Endometrial microvascular endothelial cells (primary cell): ENCODE results near the gene PLXNA1. TPM values are rescaled to one million over a fixed set of nuclear protein-coding genes. Genes with fewer than 3 reads are reported as not detected.

Source experiments
- in situ Hi-C: cut with HindIII; loops from 2 replicates; pipeline ENCODE4 v1.10.0; 2017; ENCODE audit warnings: low sequenced_read_pairs, low pct_unique_long_range_greater_than_20kb; ENCODE audit errors: inconsistent ontology term
- total RNA-seq: library from RNA; depleted of rRNA; stranded (reverse); fragments of >200 nt; gene quantifications from one replicate; pipeline ENCODE4 v1.2.3, GENCODE V29; 2015; ENCODE audit errors: inconsistent ontology term

PLXNA1 gene
- total RNA-seq, 1 donor from 2014 or later: 25.8 TPM

GRCh38 chr3:126951561-126951960, 31.4 kb upstream of the PLXNA1 start:
- in situ Hi-C loops: no loop called here

- in situ Hi-C loops: no loop called here
Measured at GRCh38 chr3:126952261-126952982, 30.5 kb upstream of the PLXNA1 start.

- in situ Hi-C loops: no loop called here
Measured at GRCh38 chr3:126952983-126953660, 29.8 kb upstream of the PLXNA1 start.

DNA sequence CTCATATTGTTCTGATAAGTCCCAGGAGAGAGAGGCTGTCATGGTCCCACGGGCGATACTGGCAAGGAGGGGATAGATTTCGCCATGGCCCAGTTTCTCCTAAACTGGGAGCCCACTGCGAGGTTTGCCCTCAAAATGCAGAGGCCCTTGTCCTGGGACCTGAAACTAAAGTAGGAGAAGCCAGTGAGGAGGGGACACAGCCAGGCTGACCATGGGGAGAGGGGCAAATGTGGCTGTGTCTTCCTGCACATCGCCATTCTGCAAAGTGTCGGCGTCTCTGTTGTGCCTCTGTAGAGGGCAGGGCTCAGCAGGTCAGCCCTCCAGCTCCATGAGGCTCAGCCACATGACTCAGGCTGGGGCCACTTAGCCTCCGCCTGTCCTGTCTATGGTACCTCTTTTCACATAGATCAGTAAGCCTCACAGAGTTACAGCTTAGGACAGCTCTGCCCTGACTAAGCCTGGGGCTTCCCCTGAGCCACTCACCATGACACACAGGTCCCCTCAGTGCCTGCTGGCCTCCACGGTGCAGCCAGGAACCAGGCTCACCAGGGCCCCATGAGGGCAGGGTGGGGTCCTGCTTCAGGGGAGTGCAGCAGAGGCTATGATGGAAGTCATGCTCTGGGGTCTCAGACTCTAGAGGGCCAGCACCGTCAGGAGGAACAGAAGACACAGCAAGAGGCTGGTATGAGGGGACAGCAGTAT, 28.6 kb upstream of the PLXNA1 start:
- in situ Hi-C loops: no loop called here

DNA sequence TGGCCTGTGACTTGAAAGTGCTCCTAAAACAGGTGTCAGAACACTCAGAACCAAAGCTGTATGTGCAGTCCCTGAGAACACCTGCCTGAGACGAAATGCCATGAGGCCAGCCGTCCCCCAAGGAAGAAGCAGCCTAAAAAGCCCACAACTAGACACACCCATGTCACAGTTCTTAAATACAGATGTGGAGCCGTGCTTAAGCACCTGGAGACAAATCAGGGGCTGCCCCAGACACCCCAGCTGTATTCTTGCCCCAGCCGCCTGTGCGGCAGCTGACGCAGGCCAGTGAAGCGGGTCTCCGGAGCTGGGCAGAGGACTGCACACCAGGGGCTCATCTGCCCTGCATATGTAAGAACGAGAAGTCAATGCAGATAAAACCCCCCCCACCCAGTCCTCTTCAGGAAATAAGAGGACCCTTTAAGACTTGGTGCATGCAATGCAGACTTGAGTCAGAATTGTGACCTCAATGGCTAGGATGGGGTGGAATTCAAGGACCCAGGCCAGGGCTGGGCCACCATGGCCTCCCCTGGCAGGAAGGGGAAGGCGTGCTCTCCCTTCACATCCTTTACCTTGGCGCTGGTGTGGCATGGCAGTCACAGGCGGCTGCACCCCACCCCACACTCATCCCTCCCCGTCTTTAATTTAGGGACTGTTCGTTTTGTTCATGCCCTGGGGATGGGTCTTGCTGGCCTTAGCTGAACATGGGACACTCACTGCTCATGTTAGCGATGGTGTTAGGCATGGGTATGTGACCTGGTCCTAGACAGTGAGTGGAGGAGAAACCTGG, 27.7 kb upstream of the PLXNA1 start:
- in situ Hi-C loops: no loop called here

DNA sequence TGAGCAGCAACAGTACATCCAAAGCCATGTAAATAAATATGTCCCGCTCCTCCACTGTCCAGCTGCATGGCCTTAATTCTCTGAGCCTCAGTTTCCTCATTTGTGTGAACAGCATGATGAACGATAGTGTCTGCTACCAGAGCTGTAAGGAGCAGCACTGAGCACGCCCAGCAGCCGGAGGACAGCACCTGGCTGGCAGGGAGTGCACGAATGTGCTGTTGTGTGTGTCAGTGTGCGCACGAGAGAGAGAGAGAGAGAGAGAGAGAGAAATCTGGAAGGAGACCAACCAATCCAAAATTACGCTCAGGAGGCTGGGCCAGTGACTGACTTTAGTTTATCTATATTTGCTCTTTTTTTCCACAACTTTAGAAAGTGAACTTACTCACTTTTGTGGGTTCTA, 26.6 kb upstream of the PLXNA1 start:
- in situ Hi-C loops: no loop called here

GRCh38 chr3:126956866-126957650, 25.9 kb upstream of the PLXNA1 start:
- in situ Hi-C loops: no loop called here

- in situ Hi-C loops: no loop called here
Measured at GRCh38 chr3:126957776-126958637, 24.9 kb upstream of the PLXNA1 start.

DNA sequence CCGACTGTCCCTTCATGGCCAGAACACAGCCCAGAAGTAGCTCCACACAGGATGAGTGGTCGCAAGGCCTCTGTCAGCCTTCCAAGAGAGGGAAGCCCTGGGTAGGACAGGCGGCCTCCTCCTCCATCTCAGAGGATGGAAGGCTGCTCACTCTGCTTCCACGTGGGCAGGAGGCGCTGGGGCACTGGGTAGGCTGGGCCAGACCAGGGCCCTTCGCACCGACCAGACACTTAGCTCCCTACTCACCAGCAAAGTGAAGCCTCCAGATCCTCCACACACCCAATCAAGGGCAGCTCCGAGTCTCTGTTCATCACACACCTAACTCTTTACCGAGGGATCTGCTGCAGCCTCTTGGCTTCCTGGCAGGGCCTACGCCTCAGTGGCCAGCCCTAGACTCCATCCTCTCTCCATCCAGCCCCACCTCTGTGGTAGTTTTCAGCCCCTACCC, 24.3 kb upstream of the PLXNA1 start:
- in situ Hi-C loops: no loop called here

DNA sequence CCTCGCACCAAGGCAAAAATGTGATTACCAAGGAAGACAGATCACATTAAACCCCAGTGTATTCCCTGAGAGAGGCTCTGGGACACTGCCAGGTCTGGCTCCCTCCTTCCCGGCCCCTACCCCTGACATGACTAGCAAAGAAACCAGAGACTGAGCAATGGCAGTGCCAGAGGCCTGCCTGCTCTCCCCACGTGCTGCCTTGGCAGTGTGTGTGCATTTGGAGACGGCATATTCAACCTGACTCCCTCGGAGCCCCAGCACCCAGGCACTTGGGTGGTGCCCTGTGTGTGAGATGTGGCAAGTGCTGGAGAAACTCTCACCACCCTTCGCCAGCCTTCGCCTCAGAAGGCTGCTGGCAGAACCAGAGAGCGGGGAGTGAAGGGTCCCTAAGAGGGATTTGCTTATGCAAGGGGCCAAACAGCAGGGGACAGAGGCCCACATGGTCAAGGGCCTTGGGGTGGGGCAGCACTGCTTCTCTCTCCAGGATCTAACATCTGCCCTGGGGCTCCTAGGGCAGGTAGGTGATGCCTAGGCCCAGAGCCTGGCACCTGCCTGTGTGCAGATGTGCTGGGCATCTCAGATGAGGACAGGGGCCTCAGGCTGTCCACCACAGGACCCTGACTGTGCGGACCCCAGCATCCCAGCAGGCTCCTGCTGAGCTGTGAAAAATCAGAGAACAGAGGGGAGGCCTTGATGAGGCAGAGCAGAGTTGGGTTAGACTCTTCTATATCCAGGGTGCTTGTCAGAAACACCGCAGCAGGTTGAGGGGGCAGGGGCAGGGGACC, 23.6 kb upstream of the PLXNA1 start:
- in situ Hi-C loops: no loop called here

DNA sequence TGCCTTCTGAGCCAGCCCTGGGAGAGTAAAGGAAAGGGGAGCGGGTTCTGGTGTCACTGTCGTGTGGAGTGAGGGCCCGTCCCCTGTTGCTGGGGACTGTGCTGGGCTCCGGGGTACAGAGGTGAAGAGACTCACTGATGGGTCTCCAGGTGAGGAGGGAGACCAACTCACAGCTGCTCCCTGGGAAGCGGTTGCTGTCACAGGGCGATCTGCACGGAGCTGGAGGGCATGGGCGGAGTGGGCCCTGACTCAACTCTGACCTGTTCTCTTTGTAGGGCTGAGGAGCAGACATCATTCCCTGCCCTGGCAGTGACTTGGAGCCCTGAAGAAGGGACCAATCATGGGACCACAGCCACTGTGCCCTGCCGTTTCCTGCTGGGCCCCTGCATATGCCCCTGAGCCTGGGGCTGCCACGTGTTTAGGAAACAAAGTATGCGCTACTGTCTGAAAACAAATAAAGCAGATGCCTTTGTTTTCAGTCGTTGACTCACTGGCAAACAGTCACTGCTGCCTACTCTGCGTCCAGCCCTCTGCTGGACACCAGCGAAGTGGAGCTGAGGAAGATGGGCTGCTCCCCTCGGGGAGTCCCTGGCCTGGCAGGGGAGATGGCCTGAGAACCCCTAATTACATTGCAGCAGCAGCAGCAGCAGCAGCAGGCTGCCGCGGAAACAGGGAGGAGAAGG, 22.9 kb upstream of the PLXNA1 start:
- in situ Hi-C loops: no loop called here

DNA sequence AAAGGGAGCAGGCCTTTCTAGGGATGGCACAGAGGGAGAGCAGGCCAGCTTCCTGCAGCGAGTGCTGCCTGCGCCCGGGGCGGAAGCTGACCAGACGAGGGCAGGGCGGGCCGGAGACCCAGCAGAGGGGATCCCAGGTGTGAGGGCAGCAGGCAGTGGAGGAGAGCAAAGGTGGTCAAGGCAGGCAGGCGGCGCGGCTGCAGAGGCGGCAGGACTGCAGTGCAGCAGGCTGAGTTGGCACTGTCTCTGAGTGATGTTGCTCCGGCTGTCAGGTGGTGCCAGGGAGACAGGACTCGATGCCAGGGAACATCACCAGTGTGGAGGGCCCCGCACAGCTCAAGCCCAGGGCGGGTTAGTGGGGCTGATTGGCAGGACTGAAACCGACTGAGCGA, 22.3 kb upstream of the PLXNA1 start:
- in situ Hi-C loops: no loop called here

GRCh38 chr3:126961191-126961790, 21.6 kb upstream of the PLXNA1 start:
- in situ Hi-C loops: no loop called here

- in situ Hi-C loops: no loop called here
Measured at GRCh38 chr3:126961791-126962461, 21.0 kb upstream of the PLXNA1 start.

DNA sequence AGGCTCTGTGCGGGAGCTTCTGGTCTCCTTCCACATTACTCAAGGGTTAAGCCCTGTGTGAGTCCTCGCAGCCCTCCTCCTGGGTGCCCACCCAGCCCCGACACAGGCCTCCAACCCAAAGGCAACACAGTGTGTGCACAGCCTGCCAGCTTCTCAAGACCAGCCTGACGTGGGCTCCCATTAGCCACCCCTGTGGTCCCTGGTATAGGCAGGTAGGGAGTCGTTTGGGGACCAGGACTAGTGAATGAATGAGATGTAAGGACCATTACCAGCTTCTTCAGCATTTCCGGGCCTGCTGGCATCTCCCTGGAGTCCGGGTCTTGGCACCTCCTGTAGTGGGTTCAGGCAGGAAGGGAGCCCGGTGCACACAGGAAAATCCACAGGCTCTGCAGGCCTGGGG, 20.2 kb upstream of the PLXNA1 start:
- in situ Hi-C loops: no loop called here
